GM21619 (cell line): ENCODE data around the gene ZBTB20.

Source experiments
- ATAC-seq: cut with Tn5 transposase; IDR thresholded peaks from one replicate; pipeline ENCODE4 v1.9.1; 2021; ENCODE audit not compliant: unreplicated experiment

ZBTB20 gene

GRCh38 chr3:114721864-114722263, 425.2 kb downstream of the ZBTB20 start:
- peak; percentile 73 for ATAC-seq

- no peak for ATAC-seq
These were observed 425.9 kb downstream of the ZBTB20 start for GRCh38 chr3:114721209-114721608.

GRCh38 chr3:114718898-114719210, 428.2 kb downstream of the ZBTB20 start:
- ATAC-seq, result no peak

- no peak for ATAC-seq
These were observed 428.8 kb downstream of the ZBTB20 start for GRCh38 chr3:114718071-114718897.

GRCh38 chr3:114716916-114717315, 430.2 kb downstream of the ZBTB20 start:
- ATAC-seq, result no peak

- no peak for ATAC-seq
These were observed 431.0 kb downstream of the ZBTB20 start for GRCh38 chr3:114716126-114716525.

GRCh38 chr3:114714957-114715460, 432.1 kb downstream of the ZBTB20 start:
- no peak for ATAC-seq

GRCh38 chr3:114714237-114714636, 432.9 kb downstream of the ZBTB20 start:
- no peak for ATAC-seq

GRCh38 chr3:114712728-114713492, 434.2 kb downstream of the ZBTB20 start:
- no peak for ATAC-seq

GRCh38 chr3:114711321-114711886, 435.7 kb downstream of the ZBTB20 start:
- no peak for ATAC-seq

- ATAC-seq, result no peak
These were observed 438.0 kb downstream of the ZBTB20 start for GRCh38 chr3:114709102-114709501.

GRCh38 chr3:114707252-114707860, 439.7 kb downstream of the ZBTB20 start:
- ATAC-seq, result no peak

GRCh38 chr3:114706591-114707232, 440.4 kb downstream of the ZBTB20 start:
- peak; percentile 67 for ATAC-seq

GRCh38 chr3:114700637-114701234, 446.4 kb downstream of the ZBTB20 start:
- ATAC-seq, result no peak

- ATAC-seq, result no peak
These were observed 448.7 kb downstream of the ZBTB20 start for GRCh38 chr3:114698146-114699105.

GRCh38 chr3:114697401-114697800, 449.7 kb downstream of the ZBTB20 start:
- ATAC-seq, result no peak

- no peak for ATAC-seq
These were observed 452.8 kb downstream of the ZBTB20 start for GRCh38 chr3:114694251-114694650.

- no peak for ATAC-seq
These were observed 455.2 kb downstream of the ZBTB20 start for GRCh38 chr3:114691871-114692270.

- no peak for ATAC-seq
These were observed 456.2 kb downstream of the ZBTB20 start for GRCh38 chr3:114690911-114691310.
